HG03103 (cell line): ENCODE data around the gene DHCR7.

Source experiments
- ATAC-seq: cut with Tn5 transposase; IDR thresholded peaks from one replicate; pipeline ENCODE4 v1.9.1; 2021; ENCODE audit warnings: low read depth; ENCODE audit not compliant: unreplicated experiment

Gene DHCR7

GRCh38 chr11:71421392-71421950 lies 26.7 kb downstream of the DHCR7 start:
- no peak for ATAC-seq

- no peak for ATAC-seq
Observed at GRCh38 chr11:71420455-71421241, 27.5 kb downstream of the DHCR7 start.

GRCh38 chr11:71418643-71419042 lies 29.6 kb downstream of the DHCR7 start:
- no peak for ATAC-seq

GRCh38 chr11:71414645-71415044 lies 33.5 kb downstream of the DHCR7 start:
- no peak for ATAC-seq

- ATAC-seq: no peak
Observed at GRCh38 chr11:71410363-71410966, 37.7 kb downstream of the DHCR7 start.

GRCh38 chr11:71408826-71409225 lies 39.4 kb downstream of the DHCR7 start:
- ATAC-seq: no peak

- no peak for ATAC-seq
Observed at GRCh38 chr11:71407356-71407755, 40.8 kb downstream of the DHCR7 start.

- no peak for ATAC-seq
Observed at GRCh38 chr11:71406681-71407080, 41.5 kb downstream of the DHCR7 start.

GRCh38 chr11:71404209-71404608 lies 44.0 kb downstream of the DHCR7 start:
- no peak for ATAC-seq

- ATAC-seq: no peak
Observed at GRCh38 chr11:71402878-71403277, 45.3 kb downstream of the DHCR7 start.

- ATAC-seq: no peak
Observed at GRCh38 chr11:71400216-71400615, 48.0 kb downstream of the DHCR7 start.

- ATAC-seq: no peak
Observed at GRCh38 chr11:71399341-71399740, 48.9 kb downstream of the DHCR7 start.

- no peak for ATAC-seq
Observed at GRCh38 chr11:71397961-71398360, 50.2 kb downstream of the DHCR7 start.

- no peak for ATAC-seq
Observed at GRCh38 chr11:71397331-71397860, 50.8 kb downstream of the DHCR7 start.

GRCh38 chr11:71396548-71397123 lies 51.6 kb downstream of the DHCR7 start:
- no peak for ATAC-seq

- ATAC-seq: no peak
Observed at GRCh38 chr11:71395774-71396173, 52.4 kb downstream of the DHCR7 start.

- no peak for ATAC-seq
Observed at GRCh38 chr11:71395263-71395560, 53.0 kb downstream of the DHCR7 start.

GRCh38 chr11:71393283-71393682 lies 54.9 kb downstream of the DHCR7 start:
- no peak for ATAC-seq

GRCh38 chr11:71391796-71392195 lies 56.4 kb downstream of the DHCR7 start:
- no peak for ATAC-seq

- ATAC-seq: no peak
Observed at GRCh38 chr11:71391352-71391751, 56.8 kb downstream of the DHCR7 start.

- ATAC-seq: no peak
Observed at GRCh38 chr11:71388637-71389235, 59.5 kb downstream of the DHCR7 start.
